K562 (cell line): Measurements from ENCODE around the gene OR4F15. TPM values are rescaled to one million over a fixed set of nuclear protein-coding genes. Genes with fewer than 3 reads are reported as not detected.
A peak's percentile ranks its signal among the peaks of the same experiment; 100 is the strongest.

Experiments used
- ATAC-seq: fragments of 200-7000 bp; cut with Tn5 transposase; 3 replicates; pipeline ENCODE4 v1.9.1; 2020; ENCODE audit warnings: moderate library complexity
- BruUV-seq: library from RNA; stranded (reverse); fragments of 400-500 nt; replicated peaks from 2 replicates; lab custom pipeline; 2021; lab: Mats Ljungman, UMichigan
- CTCF ChIA-PET: fragments of 300-600 bp; formaldehyde crosslinking; extraction: SDS; loops from one replicate; lab custom pipeline; 2021; ENCODE audit warnings: low intra/inter-chr PET ratio; lab: Yijun Ruan, JAX
- POLR2A ChIA-PET: fragments of 300-600, 350-650 bp; sonication (Branson Sonifier 250); formaldehyde crosslinking; extraction: SDS; loops from one replicate; lab custom pipeline; 2021; ENCODE audit warnings: antibody characterized with exemption, inconsistent platforms; lab: Yijun Ruan, JAX
- DNase-seq, 4 experiments: peaks; one replicate each; pipeline versions ENCODE4 v3.0.0 to v3.0.0-alpha.2; 2011 to 2018; ENCODE audit warnings: low spot score in 3 of 4, mixed read lengths in 3 of 4; ENCODE audit errors: extremely low read depth in 1 of 4
- FAIRE-seq: peaks from 2 replicates; lab custom pipeline; 2011; peaks lifted over from hg19 to GRCh38; lab: Jason Lieb, UNC
- H2AFZ ChIP-seq: 2 replicates; pipeline ENCODE4 v1.6.0; 2011; ENCODE audit warnings: low read depth, low read length, control low read depth, inconsistent platforms
- H3K27ac ChIP-seq: fragments of 200-600 bp; 3 replicates; pipeline ENCODE4 v1.8.0; 2011; ENCODE audit warnings: low read depth, mild to moderate bottlenecking, control low read depth, inconsistent platforms, low read length, moderate library complexity, mixed read lengths; ENCODE audit errors: extremely low read depth
- H3K27me3 ChIP-seq, 2 experiments: fragments of 300-600 bp in 1 of 2; 2 replicates in 1 of 2; 3 replicates in 1 of 2; pipeline versions ENCODE4 v1.6.0 to v1.8.0; 2011; ENCODE audit warnings: inconsistent platforms in 2 of 2, low read length in 2 of 2, mild to moderate bottlenecking in 1 of 2, mixed read lengths in 1 of 2, moderate library complexity in 1 of 2; ENCODE audit not compliant: control insufficient read depth in 2 of 2, insufficient read depth in 2 of 2
- H3K36me3 ChIP-seq: fragments of 300-600 bp; 3 replicates; pipeline ENCODE4 v1.8.0; 2011; ENCODE audit warnings: mild to moderate bottlenecking, low read length, inconsistent platforms; ENCODE audit not compliant: control insufficient read depth, insufficient read depth
- H3K4me1 ChIP-seq, 2 experiments: fragments of 200-600 bp in 1 of 2; replicated peaks in 1 of 2; 2 replicates in 1 of 2; 3 replicates in 1 of 2; pipeline versions ENCODE4 v1.5.1 to v1.8.0; 2011; ENCODE audit warnings: inconsistent platforms in 2 of 2, low read length in 2 of 2, mild to moderate bottlenecking in 1 of 2, mixed read lengths in 1 of 2, moderate library complexity in 1 of 2; ENCODE audit not compliant: control insufficient read depth in 2 of 2, insufficient read depth in 2 of 2
- H3K4me2 ChIP-seq: 2 replicates; pipeline ENCODE4 v1.6.1; 2011; ENCODE audit warnings: low read length, control low read depth, inconsistent platforms, mixed read lengths; ENCODE audit not compliant: insufficient read depth
- H3K4me3 ChIP-seq: fragments of 200-600 bp; sonication (generic), shearing (Covaris generic); 2 replicates; pipeline ENCODE4 v1.5.1; 2016; ENCODE audit warnings: control low read depth, inconsistent platforms
- H3K79me2 ChIP-seq: fragments of 200-600 bp; 3 replicates; pipeline ENCODE4 v1.8.0; 2011; ENCODE audit warnings: low read length, inconsistent platforms; ENCODE audit not compliant: control insufficient read depth, insufficient read depth
- H3K9ac ChIP-seq, 2 experiments: 2 replicates each; pipeline versions ENCODE4 v1.6.0 to v1.6.1; 2011; ENCODE audit warnings: low read depth in 2 of 2, low read length in 2 of 2, control low read depth in 1 of 2, inconsistent platforms in 1 of 2, mild to moderate bottlenecking in 1 of 2, mixed read lengths in 1 of 2; ENCODE audit not compliant: insufficient read depth in 1 of 2
- H3K9me1 ChIP-seq: one replicate; pipeline ENCODE4 v1.6.0; 2011; ENCODE audit warnings: inconsistent platforms, mild to moderate bottlenecking, low read length, moderate library complexity; ENCODE audit not compliant: control insufficient read depth, insufficient read depth
- H3K9me3 ChIP-seq: replicated peaks from 2 replicates; pipeline ENCODE4 v1.5.1; 2011; ENCODE audit warnings: low read depth, low read length, inconsistent platforms; ENCODE audit not compliant: control insufficient read depth, insufficient read depth
- H4K20me1 ChIP-seq: replicated peaks from 2 replicates; pipeline ENCODE4 v1.6.1; 2011; ENCODE audit warnings: low read length, inconsistent platforms, mixed read lengths; ENCODE audit not compliant: control insufficient read depth, insufficient read depth
- GABPB1 ChIP-seq: sonication (generic); formaldehyde crosslinking; IDR thresholded peaks from 2 replicates; pipeline ENCODE4 v1.8.0; 2022; ENCODE audit warnings: mild to moderate bottlenecking, missing genetic modification reagents
- WGBS: fragments of 100-300 bp; shearing (Covaris generic); methylation state at CpG from one replicate; pipeline ENCODE4 v1.1.6; 2016; ENCODE audit warnings: low coverage, mixed read lengths; ENCODE audit not compliant: insufficient coverage; ENCODE audit errors: missing lambda C conversion rate; 5-methylcytosine and 5-hydroxymethylcytosine counted together
- in situ Hi-C: fragments of 300-500 bp; cut with MboI; formaldehyde crosslinking; loops from 4 replicates; pipeline ENCODE4 v1.15.0; 2018; ENCODE audit warnings: inconsistent platforms, mixed read lengths
- intact Hi-C: fragments of 100-400 bp; cut with micrococcal nuclease; formaldehyde crosslinking; loops from 2 replicates; pipeline ENCODE4 v1.14.2; 2022
- polyA plus RNA-seq, 8 experiments: library from polyadenylated mRNA; depleted of rRNA in 4 of 8; stranded (reverse) in 5 of 8; unstranded in 3 of 8; fragments of >200 nt; fragmentation: Nextera tagmentation in 2 of 8; fragmentation: Illumina TruSeq in 1 of 8; extraction: Ambion mirVana in 2 of 8; extraction: Trizol in 1 of 8; gene quantifications; 2 replicates each; pipeline versions ENCODE4 v1.2.1 to v1.2.3, GENCODE V29; 2011 to 2014; ENCODE audit warnings: inconsistent platforms in 1 of 8, missing spikeins in 1 of 8
- total RNA-seq, 7 experiments: library from RNA; depleted of rRNA in 6 of 7; stranded (reverse); fragments of >200 nt in 6 of 7; fragmentation: Illumina TruSeq in 2 of 7; extraction: Trizol in 2 of 7; gene quantifications; 2 replicates each; pipeline versions ENCODE4 v1.2.1 to v1.2.3, GENCODE V29; 2011 to 2021; ENCODE audit warnings: low replicate concordance in 1 of 7
- TF ChIP-seq, protein P1 (sequence below): fragments of 250-450 bp; sonication (Bioruptor Pico); IDR thresholded peaks from 2 replicates; pipeline ENCODE4 v1.5.0; 2022; ENCODE audit warnings: mild to moderate bottlenecking
- TF ChIP-seq, protein P2 (sequence below), 2 experiments: fragments of 450-650 bp in 1 of 2; sonication (generic) in 1 of 2; formaldehyde crosslinking in 1 of 2; IDR thresholded peaks in 1 of 2; conservative IDR thresholded peaks in 1 of 2; 2 replicates each; pipeline versions ENCODE4 v1.6.1 to v1.8.1; 2016 to 2023; ENCODE audit warnings: mild to moderate bottlenecking in 2 of 2, moderate library complexity in 2 of 2, inconsistent platforms in 1 of 2, missing genetic modification reagents in 1 of 2

OR4F15 gene
- total and polyA plus RNA-seq, 9 of the 15 experiments (the other 6 are each of a cell fraction or from before 2014, with no cell fraction given): not detected

GRCh38 chr15:101813803-101814534 lies 2.0 kb downstream of the OR4F15 start (continued):
- TF ChIP-seq, protein P1, sequence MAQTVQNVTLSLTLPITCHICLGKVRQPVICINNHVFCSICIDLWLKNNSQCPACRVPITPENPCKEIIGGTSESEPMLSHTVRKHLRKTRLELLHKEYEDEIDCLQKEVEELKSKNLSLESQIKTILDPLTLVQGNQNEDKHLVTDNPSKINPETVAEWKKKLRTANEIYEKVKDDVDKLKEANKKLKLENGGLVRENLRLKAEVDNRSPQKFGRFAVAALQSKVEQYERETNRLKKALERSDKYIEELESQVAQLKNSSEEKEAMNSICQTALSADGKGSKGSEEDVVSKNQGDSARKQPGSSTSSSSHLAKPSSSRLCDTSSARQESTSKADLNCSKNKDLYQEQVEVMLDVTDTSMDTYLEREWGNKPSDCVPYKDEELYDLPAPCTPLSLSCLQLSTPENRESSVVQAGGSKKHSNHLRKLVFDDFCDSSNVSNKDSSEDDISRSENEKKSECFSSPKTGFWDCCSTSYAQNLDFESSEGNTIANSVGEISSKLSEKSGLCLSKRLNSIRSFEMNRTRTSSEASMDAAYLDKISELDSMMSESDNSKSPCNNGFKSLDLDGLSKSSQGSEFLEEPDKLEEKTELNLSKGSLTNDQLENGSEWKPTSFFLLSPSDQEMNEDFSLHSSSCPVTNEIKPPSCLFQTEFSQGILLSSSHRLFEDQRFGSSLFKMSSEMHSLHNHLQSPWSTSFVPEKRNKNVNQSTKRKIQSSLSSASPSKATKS (CRISPR knock-in tag): no peak

- POLR2A ChIA-PET: no interaction called here
- Histone ChIP-seq H3K4me3 (no peak overlapping the region), H4K20me1 (no peaks in the 10 kb centered on the region)
- no TSS peak for BruUV-seq
- no peak for TF ChIP-seq GABPB1 (CRISPR knock-in tag)
- TF ChIP-seq, protein P2, sequence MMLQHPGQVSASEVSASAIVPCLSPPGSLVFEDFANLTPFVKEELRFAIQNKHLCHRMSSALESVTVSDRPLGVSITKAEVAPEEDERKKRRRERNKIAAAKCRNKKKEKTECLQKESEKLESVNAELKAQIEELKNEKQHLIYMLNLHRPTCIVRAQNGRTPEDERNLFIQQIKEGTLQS (IDR thresholded peaks at IDR 0.05): peak; percentile 45; the same call in 1 of the 2 replicates
- TF ChIP-seq, protein P2 (CRISPR knock-in tag; conservative IDR thresholded peaks at IDR 0.05): no peak
- TF ChIP-seq, all 486 proteins: peak for 1
- no peaks in the 10 kb centered on the region for H3K79me2 ChIP-seq
- no peaks in the 10 kb centered on the region for H3K4me1 ChIP-seq
- no peaks in the 10 kb centered on the region for H3K36me3 ChIP-seq
- ATAC-seq (no peak), DNase-seq (no peak), FAIRE-seq (no peak)
- H2AFZ ChIP-seq: no peak overlapping the region
- H3K9me3 ChIP-seq: no peaks in the 10 kb centered on the region
- H3K27ac ChIP-seq: no peak overlapping the region
- H3K4me2 ChIP-seq: no peak overlapping the region
- intact Hi-C loops (no loop called here), in situ Hi-C loops (no loop called here)
- WGBS: under 1% methylated on average over 6 of the region's 6 CpGs
- H3K9me1 ChIP-seq: no peaks in the 10 kb centered on the region
- no peak overlapping the region for H3K9ac ChIP-seq
- peaks cover 2 to 4% of the 10 kb centered on the region in 2 experiments; a peak in 1 of 5 replicates for H3K27me3 ChIP-seq
- CTCF ChIA-PET: no interaction called here
Observed at GRCh38 chr15:101820781-101821180, 8.8 kb downstream of the OR4F15 start.
